GM18526 (cell line): ENCODE measurements around the gene ZNRD2.

ENCODE experiments used
- POLR2A ChIP-seq: IDR thresholded peaks from 3 replicates; pipeline ENCODE4 v1.6.1; 2011; ENCODE audit not compliant: insufficient read length; ENCODE audit errors: extremely low read depth

ZNRD2 gene

GRCh38 chr11:65604258-65604657 lies 34.0 kb downstream of the ZNRD2 start:
- no peak for TF ChIP-seq POLR2A

- TF ChIP-seq POLR2A, result no peak
These were observed 36.8 kb downstream of the ZNRD2 start for GRCh38 chr11:65606876-65607613.

- no peak for TF ChIP-seq POLR2A
These were observed 37.5 kb downstream of the ZNRD2 start for GRCh38 chr11:65607614-65608426.

DNA sequence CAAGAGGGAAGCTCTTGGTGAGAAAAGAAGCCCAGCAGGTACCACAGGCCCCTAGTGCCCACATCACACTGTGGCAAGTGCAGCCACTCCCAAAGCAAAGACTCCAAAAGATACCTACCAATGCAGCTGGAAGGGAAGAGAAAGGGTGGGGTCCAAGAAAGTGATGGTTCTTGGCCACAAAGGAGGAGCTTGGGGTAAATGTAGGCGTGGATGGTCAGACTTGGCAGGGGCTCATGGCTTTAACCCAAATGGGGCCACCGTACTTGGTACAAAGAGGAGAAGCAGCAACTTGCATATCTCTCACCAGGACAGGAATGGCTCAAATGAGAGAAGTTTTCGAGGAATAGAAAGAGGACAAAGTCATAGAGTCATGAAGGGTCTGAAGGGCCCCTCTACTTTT lies 39.0 kb downstream of the ZNRD2 start:
- TF ChIP-seq POLR2A, result no peak

DNA sequence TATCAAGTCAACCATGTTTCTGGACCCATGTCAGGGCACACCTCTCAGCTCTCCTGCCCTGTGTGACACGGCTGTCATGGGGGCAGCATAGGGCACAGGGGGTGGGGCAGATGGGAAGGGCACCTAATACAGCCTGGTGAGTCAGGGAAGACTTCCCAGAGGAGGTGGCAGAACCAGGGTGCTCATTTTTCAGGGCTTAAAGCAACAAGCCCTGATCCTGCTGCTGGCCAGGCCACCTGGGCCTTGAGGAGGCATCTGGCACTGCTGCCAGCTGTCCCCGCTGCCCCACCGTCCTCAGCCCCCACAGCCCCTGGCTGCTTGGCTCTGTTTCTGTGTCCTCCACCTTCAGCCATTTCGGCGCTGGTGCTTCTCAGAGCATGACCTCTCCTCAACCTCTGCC lies 39.4 kb downstream of the ZNRD2 start:
- TF ChIP-seq POLR2A, result no peak

DNA sequence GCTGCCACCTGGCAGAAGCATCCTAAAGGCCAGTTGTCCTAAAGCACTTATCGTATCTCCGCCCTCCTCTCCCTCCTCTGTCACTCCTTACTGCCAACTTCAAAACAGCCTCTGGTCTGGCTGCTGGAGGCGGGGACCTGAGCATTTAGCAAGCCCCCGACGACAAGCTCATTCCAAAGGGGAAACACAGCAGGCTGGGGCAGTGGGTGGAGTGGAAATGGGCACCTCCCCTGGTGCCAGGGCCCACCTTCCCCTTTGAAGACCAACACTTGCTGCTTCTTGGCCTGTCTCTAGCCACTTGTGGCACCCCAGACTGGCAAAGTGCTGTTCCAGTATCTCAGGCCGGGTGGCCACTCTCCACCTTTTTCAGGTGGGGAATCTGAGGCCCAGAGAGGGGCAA lies 40.1 kb downstream of the ZNRD2 start:
- no peak for TF ChIP-seq POLR2A

DNA sequence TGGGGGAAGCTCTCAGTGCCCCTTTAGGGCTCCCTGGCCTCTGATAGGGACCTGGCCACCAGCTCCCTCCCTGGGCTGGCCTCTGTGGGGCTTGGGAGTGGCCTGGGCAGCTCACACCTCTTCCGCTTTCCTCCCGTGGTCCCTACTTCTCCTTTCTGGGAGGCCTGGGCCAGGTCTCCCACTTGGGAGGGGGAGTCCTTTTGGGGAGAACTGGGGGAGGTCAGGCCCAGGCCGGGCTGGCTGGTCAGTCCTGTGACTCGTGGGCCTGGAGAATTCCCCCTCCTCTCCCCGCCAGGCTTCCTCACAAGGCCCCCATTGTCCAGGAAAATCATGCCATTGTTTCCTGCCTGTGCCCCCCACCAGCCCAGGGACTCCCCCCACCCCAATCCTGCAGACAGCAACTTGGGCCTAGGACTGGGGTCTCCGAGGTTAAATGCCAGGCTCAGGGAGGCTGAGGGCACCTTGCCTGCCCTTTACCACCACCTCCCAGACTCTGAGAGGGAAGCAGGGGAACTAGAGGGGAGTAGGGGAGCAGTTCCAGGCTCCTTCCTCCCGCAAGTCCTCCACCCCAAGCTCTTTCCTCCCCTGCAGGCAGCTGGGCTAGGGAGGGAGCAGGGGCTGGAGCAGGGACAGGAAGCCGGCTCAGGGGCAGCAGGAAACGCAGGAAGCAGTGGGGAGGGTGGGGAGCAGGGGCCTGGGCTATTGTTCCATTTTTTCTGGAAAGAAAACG lies 40.9 kb downstream of the ZNRD2 start:
- no peak for TF ChIP-seq POLR2A

DNA sequence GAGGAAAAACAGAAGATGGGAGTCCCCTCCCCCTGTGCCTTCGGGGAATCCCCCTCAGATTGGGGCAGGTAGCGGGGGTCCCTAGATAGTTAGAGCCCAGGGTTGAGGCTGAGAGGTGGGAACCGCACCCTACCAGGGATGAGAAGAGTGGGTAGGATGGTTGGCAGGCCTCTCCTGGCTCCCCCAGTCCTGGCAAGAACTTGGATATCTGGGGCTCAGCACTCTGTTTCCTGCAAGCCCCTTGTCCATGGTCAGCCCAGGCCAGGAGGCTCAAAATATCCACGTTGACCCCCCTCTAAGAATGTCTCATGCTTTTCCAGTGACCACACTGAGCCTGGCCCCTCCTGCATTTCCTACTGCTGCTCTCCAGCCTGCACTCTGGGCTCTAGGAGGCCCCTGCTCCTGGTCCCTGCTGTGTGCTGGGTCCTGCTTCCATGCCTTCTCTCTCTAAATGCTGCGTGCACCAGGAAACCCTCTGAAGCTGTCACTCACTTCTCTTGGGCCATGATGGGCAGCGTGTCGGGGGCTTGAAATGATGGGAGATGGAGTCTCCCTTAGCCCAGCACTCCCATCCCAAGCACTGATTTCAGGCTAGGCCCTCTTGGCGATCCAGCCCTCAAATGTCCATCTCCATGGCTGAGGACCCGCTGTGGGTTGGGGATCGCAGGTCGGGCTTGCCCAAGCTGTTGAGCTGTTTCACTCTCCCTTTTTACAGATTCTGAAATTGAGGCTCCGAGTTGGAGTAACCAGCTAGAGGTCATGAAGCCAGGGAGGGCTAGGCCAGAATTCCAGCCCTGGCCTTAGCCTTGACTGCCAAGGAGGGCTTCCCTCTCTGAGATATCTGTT lies 41.7 kb downstream of the ZNRD2 start:
- TF ChIP-seq POLR2A, result no peak

- TF ChIP-seq POLR2A, result no peak
These were observed 42.4 kb downstream of the ZNRD2 start for GRCh38 chr11:65612691-65613090.

DNA sequence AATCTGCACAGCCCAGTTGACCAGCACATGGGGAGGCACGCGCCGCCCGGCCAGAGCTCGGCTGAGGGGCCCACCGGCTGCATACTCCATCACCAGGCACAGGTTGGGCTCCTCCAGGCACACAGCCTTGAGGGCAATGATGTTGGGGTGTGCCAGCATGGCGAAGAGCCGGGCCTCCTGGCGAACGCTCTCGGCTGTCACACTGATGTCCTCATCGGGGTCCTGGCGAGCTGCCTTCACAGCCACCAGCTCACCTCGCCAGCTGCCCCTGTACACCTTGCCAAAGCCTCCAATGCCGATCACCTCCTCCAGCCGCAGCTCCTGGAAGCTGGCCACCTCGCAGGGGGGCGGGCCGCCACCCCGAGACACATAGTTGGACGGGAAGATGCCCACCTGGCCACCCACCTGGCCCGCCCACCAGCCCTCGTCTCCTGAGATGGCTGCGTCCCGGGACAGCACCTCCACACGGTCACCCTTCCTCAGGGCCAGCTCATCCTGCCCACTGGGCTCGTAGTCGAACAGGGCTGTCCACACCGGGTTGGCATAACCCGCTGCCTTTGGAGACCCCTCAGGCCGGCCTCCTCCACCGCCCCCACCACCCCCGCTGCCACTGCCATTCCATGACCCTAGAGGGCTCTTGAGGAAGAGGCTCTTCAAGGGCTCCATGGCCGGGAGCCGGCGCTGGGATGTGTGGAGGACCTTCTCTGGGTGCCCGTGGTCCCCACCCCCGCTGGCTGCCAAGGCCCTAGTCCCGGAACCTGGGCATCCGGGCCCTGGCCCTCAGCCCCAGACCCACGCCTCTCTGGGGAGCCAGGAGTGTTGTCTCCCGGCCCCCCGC lies 43.0 kb downstream of the ZNRD2 start:
- no peak for TF ChIP-seq POLR2A

DNA sequence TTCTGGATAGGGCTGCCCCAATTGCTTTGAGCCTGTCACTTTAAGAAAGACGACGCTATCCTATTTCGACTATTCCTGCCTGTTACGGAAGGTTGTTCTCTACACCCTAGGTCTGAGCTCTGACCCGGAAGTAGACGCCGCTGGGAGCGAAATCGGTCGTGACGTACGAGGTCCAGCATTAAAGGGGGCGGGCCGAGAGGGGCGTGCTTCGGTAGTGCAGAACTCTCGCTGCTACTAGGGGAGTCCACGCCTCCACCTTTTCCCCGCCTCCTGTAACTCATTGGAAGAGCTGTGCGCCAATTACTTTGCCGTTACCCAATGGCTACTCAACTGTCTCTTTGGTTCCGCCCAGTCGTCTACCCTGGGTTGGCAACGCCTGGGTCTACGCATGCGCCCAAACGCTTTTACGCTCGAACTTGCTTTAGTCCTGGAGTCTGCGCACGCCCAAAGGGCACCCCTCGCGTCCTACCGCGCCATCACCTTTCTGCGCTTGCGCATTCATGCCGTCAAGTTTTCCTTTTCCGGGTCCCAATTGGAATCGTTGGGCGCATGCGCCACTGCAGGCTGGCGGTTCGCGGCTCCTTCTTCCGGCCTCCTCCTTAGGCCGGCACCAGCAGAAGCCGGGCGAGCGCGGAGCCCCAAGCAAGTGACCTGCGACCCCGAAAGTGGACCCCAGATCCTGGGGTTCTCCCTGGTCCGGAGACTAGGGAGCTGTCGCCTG lies 45.1 kb downstream of the ZNRD2 start, which contains the start of gene PCNX3:
TSS of gene PCNX3 (plus strand) at position 548 of the 721 bp plus-strand sequence. CDS start 536 bp downstream, outside the sequence.
- TF ChIP-seq POLR2A, result peak; percentile 56

DNA sequence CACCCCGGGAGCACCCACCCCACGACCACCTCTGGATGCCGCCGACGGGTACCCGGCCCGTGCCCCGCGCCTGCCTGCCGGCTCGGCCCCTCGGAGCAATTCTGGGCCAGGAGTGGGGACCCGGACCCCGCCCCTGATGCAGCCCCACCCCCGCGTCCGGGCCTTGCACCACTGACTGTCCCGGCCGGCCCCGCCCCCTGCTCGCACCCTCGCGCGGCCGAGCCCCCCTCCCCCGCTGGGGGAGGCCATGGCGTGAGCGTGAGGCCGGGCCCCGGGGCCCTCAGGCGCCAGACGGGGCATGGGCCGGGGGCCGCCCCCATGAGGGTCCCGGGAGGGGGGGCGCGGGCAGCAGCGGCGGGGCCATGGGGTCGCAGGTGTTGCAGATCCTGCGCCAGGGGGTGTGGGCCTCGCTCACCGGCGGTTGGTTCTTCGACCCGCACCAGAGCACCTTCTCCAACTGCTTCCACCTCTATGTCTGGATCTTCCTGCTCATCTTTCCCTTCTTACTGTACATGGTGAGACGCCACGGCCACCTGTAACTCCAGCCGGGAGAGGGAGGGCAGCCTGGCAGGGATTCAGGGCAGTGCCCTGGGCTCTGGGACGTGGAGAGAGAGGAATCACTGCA lies 45.8 kb downstream of the ZNRD2 start:
- no peak for TF ChIP-seq POLR2A

GRCh38 chr11:65616575-65617001 lies 46.3 kb downstream of the ZNRD2 start:
- TF ChIP-seq POLR2A, result no peak
